ENCODE data around the gene TMEM63A. TPM values are rescaled to one million over a fixed set of nuclear protein-coding genes. Genes with fewer than 3 reads are reported as not detected.

Gene TMEM63A
- total and polyA plus RNA-seq, 2 experiments from 2014 or later, result 19.3 to 37.0 TPM

DNA sequence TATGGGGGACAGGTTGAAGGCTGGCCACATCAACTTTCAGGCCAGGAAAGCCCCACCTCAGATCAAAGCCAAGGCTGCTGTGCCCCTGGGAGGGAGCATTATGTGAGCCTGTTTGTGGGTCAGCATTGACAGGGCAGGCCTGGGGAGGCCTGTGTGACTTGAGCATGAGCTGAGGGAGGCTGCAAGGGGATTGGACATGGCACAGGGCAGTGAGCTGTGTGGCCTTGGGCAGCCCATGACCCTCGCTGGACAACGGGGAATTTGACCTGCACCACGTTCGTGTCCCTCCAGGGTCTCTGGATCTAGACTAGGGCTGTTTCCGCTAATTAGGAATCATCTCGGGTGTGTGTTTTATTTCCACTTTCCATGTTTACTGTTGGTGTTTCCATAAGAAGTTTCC is 24.3 kb upstream of the TMEM63A start:
- no peak for DNase-seq (ENCODE audit: low read depth in 1 of 2, low spot score in 1 of 2)
- H3K36me3 ChIP-seq, result no peaks in the 10 kb centered on the region
- H3K27ac ChIP-seq, result no peak overlapping the region
- H3K4me3 ChIP-seq, result no peak overlapping the region
- no peaks in the 10 kb centered on the region for H3K9me3 ChIP-seq (ENCODE audit: low read depth)
- no peaks in the 10 kb centered on the region for H3K4me1 ChIP-seq (ENCODE audit: low read depth)
- no peaks in the 10 kb centered on the region for H3K27me3 ChIP-seq
- TF ChIP-seq, protein P1, sequence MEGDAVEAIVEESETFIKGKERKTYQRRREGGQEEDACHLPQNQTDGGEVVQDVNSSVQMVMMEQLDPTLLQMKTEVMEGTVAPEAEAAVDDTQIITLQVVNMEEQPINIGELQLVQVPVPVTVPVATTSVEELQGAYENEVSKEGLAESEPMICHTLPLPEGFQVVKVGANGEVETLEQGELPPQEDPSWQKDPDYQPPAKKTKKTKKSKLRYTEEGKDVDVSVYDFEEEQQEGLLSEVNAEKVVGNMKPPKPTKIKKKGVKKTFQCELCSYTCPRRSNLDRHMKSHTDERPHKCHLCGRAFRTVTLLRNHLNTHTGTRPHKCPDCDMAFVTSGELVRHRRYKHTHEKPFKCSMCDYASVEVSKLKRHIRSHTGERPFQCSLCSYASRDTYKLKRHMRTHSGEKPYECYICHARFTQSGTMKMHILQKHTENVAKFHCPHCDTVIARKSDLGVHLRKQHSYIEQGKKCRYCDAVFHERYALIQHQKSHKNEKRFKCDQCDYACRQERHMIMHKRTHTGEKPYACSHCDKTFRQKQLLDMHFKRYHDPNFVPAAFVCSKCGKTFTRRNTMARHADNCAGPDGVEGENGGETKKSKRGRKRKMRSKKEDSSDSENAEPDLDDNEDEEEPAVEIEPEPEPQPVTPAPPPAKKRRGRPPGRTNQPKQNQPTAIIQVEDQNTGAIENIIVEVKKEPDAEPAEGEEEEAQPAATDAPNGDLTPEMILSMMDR (IDR thresholded peaks at IDR 0.05; ENCODE audit: low read depth, low read length), result no peak

DNA sequence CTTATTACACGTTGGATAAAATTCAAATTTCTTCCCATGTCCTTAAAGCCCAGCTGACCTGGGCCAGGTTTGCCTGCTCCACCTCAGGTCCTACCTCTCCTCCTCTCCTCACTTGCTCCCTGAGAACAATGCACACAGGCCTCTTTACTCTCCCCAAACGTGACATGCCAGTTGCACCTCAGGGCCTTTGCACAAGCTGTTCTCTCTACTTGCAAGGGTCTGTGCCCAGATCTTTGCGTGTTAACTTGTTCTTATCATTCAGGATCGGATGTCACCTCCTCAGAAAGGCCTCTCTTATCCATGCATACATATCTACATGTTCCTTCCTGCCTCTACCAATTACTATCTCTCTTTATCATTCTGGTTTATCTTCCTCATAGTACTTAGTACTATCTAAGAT is 21.4 kb upstream of the TMEM63A start:
- no peaks in the 10 kb centered on the region for H3K4me1 ChIP-seq (ENCODE audit: low read depth)
- H3K9me3 ChIP-seq (ENCODE audit: low read depth), result no peaks in the 10 kb centered on the region
- H3K4me3 ChIP-seq, result no peak overlapping the region
- TF ChIP-seq, protein P1 (IDR thresholded peaks at IDR 0.05; ENCODE audit: low read depth, low read length), result no peak
- DNase-seq (ENCODE audit: low read depth in 1 of 2, low spot score in 1 of 2), result no peak
- no peaks in the 10 kb centered on the region for H3K27me3 ChIP-seq
- H3K27ac ChIP-seq, result no peak overlapping the region
- H3K36me3 ChIP-seq, result no peaks in the 10 kb centered on the region

DNA sequence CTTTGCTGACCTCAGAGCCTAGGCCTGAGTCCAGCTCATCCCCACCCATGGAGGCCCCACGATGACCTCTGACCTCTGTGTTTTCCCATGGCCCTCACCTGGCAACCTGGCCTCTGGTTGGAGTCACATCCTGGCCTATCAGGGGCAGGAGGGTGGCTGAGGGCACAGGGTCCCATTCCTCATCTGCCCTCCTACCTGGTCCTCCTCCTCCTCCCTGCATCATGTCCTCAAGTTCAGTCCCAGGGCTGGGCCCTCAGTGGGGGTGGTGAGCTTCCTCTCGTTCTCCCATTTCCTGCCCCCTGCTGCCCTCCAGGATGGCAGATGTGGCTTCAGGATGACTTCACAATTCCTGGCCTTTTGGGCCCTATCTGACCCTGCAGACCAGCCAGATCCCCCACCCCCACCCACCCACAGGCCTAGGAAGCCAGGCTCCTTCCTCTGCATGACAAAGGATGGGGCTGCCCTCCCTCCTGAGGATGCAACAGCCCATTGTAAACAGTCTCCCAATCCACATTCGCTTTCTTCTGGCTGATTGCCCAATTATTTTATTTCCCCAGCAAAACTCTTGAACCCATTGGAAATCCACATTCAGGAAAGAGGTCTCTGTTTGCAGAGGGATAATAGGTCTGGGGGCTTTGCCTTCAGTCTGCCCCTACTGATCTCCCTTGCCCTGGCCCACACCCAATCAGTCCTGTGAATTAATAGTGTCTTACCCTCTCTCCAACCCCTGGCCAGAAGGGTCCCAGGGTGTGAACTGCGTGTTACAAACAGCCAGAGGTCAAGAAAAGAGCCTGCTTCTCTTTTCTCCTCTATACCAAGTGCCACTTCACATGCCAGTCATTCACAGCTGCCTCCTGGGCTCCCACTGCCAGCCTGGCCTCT is 17.1 kb upstream of the TMEM63A start:
- TF ChIP-seq, protein P1 (IDR thresholded peaks at IDR 0.05; ENCODE audit: low read depth, low read length), result no peak
- H3K4me1 ChIP-seq (ENCODE audit: low read depth), result no peaks in the 10 kb centered on the region
- H3K9me3 ChIP-seq (ENCODE audit: low read depth), result no peaks in the 10 kb centered on the region
- H3K36me3 ChIP-seq, result no peaks in the 10 kb centered on the region
- no peak for DNase-seq (ENCODE audit: low read depth in 1 of 2, low spot score in 1 of 2)
- no peak overlapping the region for H3K4me3 ChIP-seq
- no peak overlapping the region for H3K27ac ChIP-seq
- H3K27me3 ChIP-seq, result no peaks in the 10 kb centered on the region

DNA sequence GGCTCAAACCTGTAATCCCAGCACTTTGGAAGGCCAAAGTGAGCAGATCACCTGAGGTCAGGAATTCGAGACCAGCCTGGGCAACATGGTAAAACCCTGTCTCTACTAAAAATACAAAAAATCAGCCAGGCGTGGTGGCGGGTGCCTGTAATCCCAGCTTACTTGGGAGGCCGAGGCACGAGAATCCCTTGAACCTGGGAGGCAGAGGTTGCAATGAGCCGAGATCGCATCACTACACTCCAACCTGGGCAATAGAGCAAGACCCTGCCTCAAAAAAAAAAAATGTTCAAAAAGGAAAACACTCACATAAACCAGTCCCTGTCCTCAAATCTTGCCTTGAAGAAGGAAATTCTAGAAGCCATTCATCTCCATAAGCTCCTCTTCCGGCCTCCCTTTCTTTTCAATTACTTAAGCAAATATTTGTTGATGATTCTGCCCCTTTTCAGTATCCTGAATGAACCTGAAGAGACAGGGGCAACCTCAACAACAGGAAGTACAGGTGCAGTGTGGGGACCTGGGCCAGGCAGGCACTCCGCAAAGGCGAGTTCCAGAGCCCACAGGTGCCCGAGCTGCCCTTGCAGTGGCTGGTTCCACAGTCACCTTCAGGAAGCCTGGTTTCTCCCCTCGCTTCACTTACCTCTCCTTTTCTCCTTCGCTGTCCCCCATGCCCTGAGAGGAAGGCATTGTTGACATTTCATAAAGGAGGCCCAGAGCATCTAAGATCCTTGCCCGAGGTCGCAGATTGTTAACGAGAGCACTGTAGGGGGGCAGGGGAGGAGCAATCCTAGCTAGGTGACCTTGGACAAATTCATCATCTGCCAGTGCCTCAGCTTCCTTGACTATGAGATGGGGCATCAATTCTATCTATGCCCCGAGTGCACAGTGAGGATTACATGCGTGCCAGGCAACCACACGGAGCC is 15.7 kb upstream of the TMEM63A start:
- DNase-seq (ENCODE audit: low read depth in 1 of 2, low spot score in 1 of 2), result no peak
- H3K27ac ChIP-seq, result no peak overlapping the region
- no peaks in the 10 kb centered on the region for H3K27me3 ChIP-seq
- no peak overlapping the region for H3K4me3 ChIP-seq
- TF ChIP-seq, protein P1 (IDR thresholded peaks at IDR 0.05; ENCODE audit: low read depth, low read length), result no peak
- H3K36me3 ChIP-seq, result no peaks in the 10 kb centered on the region
- H3K4me1 ChIP-seq (ENCODE audit: low read depth), result no peaks in the 10 kb centered on the region
- no peaks in the 10 kb centered on the region for H3K9me3 ChIP-seq (ENCODE audit: low read depth)

DNA sequence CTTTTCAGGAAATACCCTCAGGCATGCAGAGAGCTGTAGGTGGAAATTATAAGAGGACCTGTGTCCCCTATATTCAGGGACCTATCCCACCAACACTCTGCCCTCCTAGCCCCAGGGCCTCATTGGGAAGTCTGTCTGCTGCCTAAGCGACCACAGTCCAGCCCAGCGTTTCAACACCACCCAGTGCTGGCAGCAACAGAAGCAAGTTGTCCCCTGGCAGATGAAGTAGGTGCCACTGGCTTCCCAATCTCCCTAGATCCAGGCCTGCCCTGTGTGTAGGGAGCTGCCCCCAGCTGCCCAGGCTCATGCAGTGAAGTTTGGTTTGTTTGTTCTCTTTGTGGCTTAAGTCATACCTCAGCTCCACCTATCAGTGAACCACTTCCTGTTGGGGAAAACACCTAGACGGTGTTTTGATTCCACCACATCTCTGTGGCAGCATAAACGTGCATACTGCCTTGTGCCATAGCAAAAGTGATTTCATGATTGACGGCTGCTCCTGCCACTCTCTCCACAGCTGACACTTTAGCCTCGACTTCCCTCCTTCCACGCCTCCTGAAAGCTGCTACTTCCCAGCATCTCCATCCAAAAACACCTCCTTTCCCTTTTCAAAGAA is 14.9 kb upstream of the TMEM63A start:
- no peak for DNase-seq (ENCODE audit: low read depth in 1 of 2, low spot score in 1 of 2)
- Histone ChIP-seq H3K27me3 (no peaks in the 10 kb centered on the region), H3K36me3 (no peaks in the 10 kb centered on the region), H3K4me1 (ENCODE audit: low read depth) (no peaks in the 10 kb centered on the region), H3K27ac (no peak overlapping the region), H3K4me3 (no peak overlapping the region), H3K9me3 (ENCODE audit: low read depth) (no peaks in the 10 kb centered on the region)
- TF ChIP-seq, protein P1 (IDR thresholded peaks at IDR 0.05; ENCODE audit: low read depth, low read length), result no peak

All from cardiac muscle cell (in vitro differentiated cells and primary cell).